ENCODE measurements around the gene EIF4E3. TPM values are rescaled to one million over a fixed set of nuclear protein-coding genes. Genes with fewer than 3 reads are reported as not detected.

EIF4E3 gene
- total RNA-seq, 1 experiment from 2014 or later = 10.9 TPM

DNA sequence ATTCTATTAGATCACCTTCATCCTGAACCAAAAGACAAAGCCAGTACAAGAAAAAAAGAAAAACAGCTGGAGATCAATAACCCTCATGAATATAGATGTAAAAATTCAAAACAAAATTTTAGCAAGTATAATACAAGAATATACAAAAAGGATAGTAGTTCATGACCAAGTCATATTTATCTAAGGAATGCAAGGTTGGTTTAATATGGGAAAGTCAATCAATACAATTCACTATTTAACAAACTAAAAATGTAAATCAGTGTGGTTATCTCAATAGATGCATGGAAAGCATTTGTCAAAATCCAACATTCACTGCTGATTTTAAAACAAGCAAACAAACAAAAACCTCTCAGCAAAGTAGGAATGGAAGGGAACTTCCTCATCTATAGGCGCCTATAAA, 17.4 kb upstream of the EIF4E3 start:
- Mint-ChIP-seq H3K9me3 (ENCODE audit: low read depth, unreplicated experiment) (peaks cover 2% of the 10 kb centered on the region), H3K27me3 (ENCODE audit: unreplicated experiment) (peaks cover 20% of the 10 kb centered on the region), H3K4me3 (ENCODE audit: low read depth, unreplicated experiment) (no peak overlapping the region), H3K27ac (ENCODE audit: unreplicated experiment) (no peak overlapping the region), H3K36me3 (ENCODE audit: insufficient read depth, unreplicated experiment) (no peaks in the 10 kb centered on the region), H3K4me1 (ENCODE audit: low read depth, unreplicated experiment) (no peaks in the 10 kb centered on the region)
- no TSS peak for BruUV-seq (replicated peaks)
- CTCF ChIA-PET = no interaction called here
- intact Hi-C loops (cut with micrococcal nuclease; ENCODE audit: unreplicated experiment) = no loop called here
- DNase-seq = no peak
- TF ChIP-seq, protein P1, sequence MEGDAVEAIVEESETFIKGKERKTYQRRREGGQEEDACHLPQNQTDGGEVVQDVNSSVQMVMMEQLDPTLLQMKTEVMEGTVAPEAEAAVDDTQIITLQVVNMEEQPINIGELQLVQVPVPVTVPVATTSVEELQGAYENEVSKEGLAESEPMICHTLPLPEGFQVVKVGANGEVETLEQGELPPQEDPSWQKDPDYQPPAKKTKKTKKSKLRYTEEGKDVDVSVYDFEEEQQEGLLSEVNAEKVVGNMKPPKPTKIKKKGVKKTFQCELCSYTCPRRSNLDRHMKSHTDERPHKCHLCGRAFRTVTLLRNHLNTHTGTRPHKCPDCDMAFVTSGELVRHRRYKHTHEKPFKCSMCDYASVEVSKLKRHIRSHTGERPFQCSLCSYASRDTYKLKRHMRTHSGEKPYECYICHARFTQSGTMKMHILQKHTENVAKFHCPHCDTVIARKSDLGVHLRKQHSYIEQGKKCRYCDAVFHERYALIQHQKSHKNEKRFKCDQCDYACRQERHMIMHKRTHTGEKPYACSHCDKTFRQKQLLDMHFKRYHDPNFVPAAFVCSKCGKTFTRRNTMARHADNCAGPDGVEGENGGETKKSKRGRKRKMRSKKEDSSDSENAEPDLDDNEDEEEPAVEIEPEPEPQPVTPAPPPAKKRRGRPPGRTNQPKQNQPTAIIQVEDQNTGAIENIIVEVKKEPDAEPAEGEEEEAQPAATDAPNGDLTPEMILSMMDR (IDR thresholded peaks at IDR 0.05; ENCODE audit: unreplicated experiment) = no peak

DNA sequence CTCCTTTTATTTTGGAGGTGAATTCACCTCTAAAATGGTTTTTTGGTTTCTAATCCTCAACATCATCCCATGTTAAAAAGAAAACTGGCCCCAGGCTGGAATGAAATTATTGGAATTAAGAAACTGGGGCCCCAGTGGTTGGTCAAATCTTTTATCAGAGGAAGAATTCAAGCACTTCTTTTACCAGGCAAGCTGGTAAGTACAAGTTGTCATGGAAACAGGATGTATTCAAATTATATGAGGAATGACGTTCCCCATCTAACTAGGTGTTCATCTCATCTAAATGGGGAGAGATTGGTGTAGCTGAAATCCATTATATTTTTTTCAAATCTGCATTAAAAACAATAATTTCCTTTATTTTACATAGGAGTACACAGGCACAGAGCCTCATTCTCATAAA, 9.7 kb upstream of the EIF4E3 start:
- Mint-ChIP-seq H3K9me3 (ENCODE audit: low read depth, unreplicated experiment) (no peaks in the 10 kb centered on the region), H3K36me3 (ENCODE audit: insufficient read depth, unreplicated experiment) (no peaks in the 10 kb centered on the region), H3K27ac (ENCODE audit: unreplicated experiment) (no peak overlapping the region), H3K4me1 (ENCODE audit: low read depth, unreplicated experiment) (no peaks in the 10 kb centered on the region), H3K4me3 (ENCODE audit: low read depth, unreplicated experiment) (no peak overlapping the region), H3K27me3 (ENCODE audit: unreplicated experiment) (peaks cover 38% of the 10 kb centered on the region)
- CTCF ChIA-PET = no interaction called here
- intact Hi-C loops (cut with micrococcal nuclease; ENCODE audit: unreplicated experiment) = no loop called here
- BruUV-seq (replicated peaks) = no TSS peak
- TF ChIP-seq, protein P1 (IDR thresholded peaks at IDR 0.05; ENCODE audit: unreplicated experiment) = no peak
- DNase-seq = no peak

DNA sequence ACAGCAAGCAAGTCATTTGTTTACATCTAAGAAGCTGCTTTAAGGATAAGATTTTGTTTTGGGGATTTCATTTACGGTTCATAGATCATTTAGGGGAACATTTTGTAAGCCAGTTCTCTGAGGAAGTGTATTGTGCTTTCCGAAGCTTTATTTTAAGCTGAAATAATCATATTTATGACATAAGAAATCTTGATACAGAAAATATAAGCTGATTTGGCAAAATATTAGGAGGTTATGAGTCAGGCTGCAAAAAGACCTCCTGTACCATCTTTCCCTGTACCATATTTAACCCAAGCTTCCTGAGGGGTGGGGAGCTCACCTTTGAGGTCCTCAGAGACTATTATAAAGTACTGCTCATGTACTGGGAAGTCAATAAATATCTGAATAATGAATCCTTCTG, 8.1 kb upstream of the EIF4E3 start:
- TF ChIP-seq, protein P1 (IDR thresholded peaks at IDR 0.05; ENCODE audit: unreplicated experiment) = no peak
- no peaks in the 10 kb centered on the region for H3K4me1 Mint-ChIP-seq (ENCODE audit: low read depth, unreplicated experiment)
- CTCF ChIA-PET = no interaction called here
- DNase-seq = no peak
- H3K27me3 Mint-ChIP-seq (ENCODE audit: unreplicated experiment) = peaks cover 27% of the 10 kb centered on the region
- BruUV-seq (replicated peaks) = no TSS peak
- no peaks in the 10 kb centered on the region for H3K36me3 Mint-ChIP-seq (ENCODE audit: insufficient read depth, unreplicated experiment)
- H3K4me3 Mint-ChIP-seq (ENCODE audit: low read depth, unreplicated experiment) = no peak overlapping the region
- no peaks in the 10 kb centered on the region for H3K9me3 Mint-ChIP-seq (ENCODE audit: low read depth, unreplicated experiment)
- intact Hi-C loops (cut with micrococcal nuclease; ENCODE audit: unreplicated experiment) = no loop called here
- no peak overlapping the region for H3K27ac Mint-ChIP-seq (ENCODE audit: unreplicated experiment)

DNA sequence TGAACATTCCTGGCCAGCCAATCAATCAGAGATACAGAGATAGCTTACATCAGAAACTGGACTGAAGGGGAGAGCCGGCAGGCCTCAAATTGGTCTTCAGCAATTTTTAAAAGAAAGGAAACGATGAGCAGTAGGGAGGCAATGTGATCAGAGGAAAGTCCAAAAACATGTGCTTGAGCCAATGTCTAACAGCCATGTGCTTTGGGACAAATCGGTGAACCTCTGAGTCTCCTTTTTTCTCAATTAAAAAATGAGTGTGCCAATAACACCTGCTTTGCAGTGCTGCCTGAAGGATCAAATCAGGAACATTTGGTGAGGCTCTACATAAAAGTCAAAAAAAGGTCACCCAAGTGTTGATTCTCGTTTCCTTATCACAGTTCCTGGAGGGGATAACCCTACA, 7.4 kb upstream of the EIF4E3 start:
- H3K9me3 Mint-ChIP-seq (ENCODE audit: low read depth, unreplicated experiment) = no peaks in the 10 kb centered on the region
- no peak for DNase-seq
- intact Hi-C loops (cut with micrococcal nuclease; ENCODE audit: unreplicated experiment) = no loop called here
- CTCF ChIA-PET = no interaction called here
- H3K4me3 Mint-ChIP-seq (ENCODE audit: low read depth, unreplicated experiment) = no peak overlapping the region
- no TSS peak for BruUV-seq (replicated peaks)
- H3K36me3 Mint-ChIP-seq (ENCODE audit: insufficient read depth, unreplicated experiment) = no peaks in the 10 kb centered on the region
- TF ChIP-seq, protein P1 (IDR thresholded peaks at IDR 0.05; ENCODE audit: unreplicated experiment) = no peak
- peaks cover 26% of the 10 kb centered on the region for H3K27me3 Mint-ChIP-seq (ENCODE audit: unreplicated experiment)
- no peak overlapping the region for H3K27ac Mint-ChIP-seq (ENCODE audit: unreplicated experiment)
- H3K4me1 Mint-ChIP-seq (ENCODE audit: low read depth, unreplicated experiment) = no peaks in the 10 kb centered on the region
